ENCODE data around the gene RBBP6.
A peak's percentile ranks its signal among the peaks of the same experiment; 100 is the strongest.

The RBBP6 gene

GRCh38 chr16:24540602-24541210, 1.3 kb downstream of the RBBP6 start:
- Histone ChIP-seq H3K27ac (ENCODE audit: low read depth, low read length) (peak overlapping the region; percentile 97), H3K9ac (ENCODE audit: low read length) (peak overlapping the region; percentile 94), H3K9me3 (ENCODE audit: low read length) (no peaks in the 10 kb centered on the region), H3K4me3 (ENCODE audit: low read depth in 1 of 2, low read length in 2 of 2) (peak overlapping the region; percentile 94 to 99), H3K4me1 (ENCODE audit: insufficient read depth, low read length) (peaks cover 33% of the 10 kb centered on the region), H3K27me3 (ENCODE audit: control insufficient read depth in 1 of 2, insufficient read depth in 2 of 2, low read length in 2 of 2) (no peaks in the 10 kb centered on the region), H3K36me3 (ENCODE audit: insufficient read depth, low read length) (no peaks in the 10 kb centered on the region)

DNA sequence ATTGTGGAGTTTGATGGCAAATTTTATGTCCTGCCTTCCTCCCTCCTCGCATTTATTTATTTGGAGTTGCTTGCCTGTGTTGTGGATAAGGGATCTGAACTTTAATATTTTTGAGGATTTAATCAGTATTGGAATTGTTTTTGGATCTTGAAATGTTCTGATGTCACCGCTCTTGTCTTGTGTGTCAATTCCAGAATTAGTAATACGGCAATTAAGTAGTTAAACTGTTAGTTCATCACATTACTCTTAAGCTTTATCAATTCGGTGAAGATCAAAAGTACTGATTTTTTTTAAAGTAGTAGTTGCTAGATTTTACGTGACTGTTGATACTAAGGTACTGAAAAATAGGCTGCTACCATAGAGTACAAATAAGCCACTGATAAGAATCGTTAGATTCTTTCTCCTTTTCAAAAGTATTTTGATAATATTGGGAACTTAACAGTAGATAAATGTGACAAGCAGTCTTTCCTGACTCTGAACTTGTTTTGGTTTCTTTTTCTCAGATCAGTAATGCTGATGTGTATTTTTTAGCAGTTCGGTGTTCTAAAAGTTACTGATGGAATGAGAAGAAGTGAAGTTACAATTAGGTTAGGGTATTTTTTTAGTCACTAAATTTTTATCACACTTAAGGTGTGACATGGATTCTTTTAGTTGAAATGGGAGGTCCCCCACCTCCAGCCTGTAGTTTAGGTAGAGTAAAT, 2.0 kb downstream of the RBBP6 start:
- peak overlapping the region; percentile 94 to 99 for H3K4me3 ChIP-seq (ENCODE audit: low read depth in 1 of 2, low read length in 2 of 2)
- H3K36me3 ChIP-seq (ENCODE audit: insufficient read depth, low read length), result peaks cover 2% of the 10 kb centered on the region
- H3K4me1 ChIP-seq (ENCODE audit: insufficient read depth, low read length), result peaks cover 40% of the 10 kb centered on the region
- H3K27me3 ChIP-seq (ENCODE audit: control insufficient read depth in 1 of 2, insufficient read depth in 2 of 2, low read length in 2 of 2), result no peaks in the 10 kb centered on the region
- H3K9ac ChIP-seq (ENCODE audit: low read length), result peak overlapping the region; percentile 94
- H3K27ac ChIP-seq (ENCODE audit: low read depth, low read length), result peak overlapping the region; percentile 97
- no peaks in the 10 kb centered on the region for H3K9me3 ChIP-seq (ENCODE audit: low read length)

DNA sequence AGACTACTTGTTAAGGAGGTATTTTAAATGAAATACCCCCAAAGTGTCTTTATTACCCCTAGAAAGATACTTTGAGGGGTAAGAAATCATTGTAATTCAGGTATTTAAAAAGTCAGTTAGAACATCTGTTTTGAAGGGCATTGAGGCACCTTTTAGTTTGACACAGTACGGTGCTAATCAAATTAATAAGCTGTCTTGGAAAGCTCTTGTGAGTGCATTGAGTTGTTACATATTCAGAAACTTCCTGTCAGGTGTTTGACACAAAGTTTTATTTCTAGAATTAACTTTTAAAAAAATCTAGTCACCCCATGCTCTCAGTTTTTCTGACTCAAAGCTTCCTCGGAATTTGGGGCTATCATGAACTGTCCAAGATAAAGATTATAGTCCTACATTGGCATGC, 4.6 kb downstream of the RBBP6 start:
- Histone ChIP-seq H3K4me3 (ENCODE audit: low read depth in 1 of 2, low read length in 2 of 2) (no peak overlapping the region), H3K27ac (ENCODE audit: low read depth, low read length) (peak overlapping the region; percentile 54), H3K9ac (ENCODE audit: low read length) (peak overlapping the region; percentile 9), H3K36me3 (ENCODE audit: insufficient read depth, low read length) (peaks cover 10% of the 10 kb centered on the region), H3K27me3 (ENCODE audit: control insufficient read depth in 1 of 2, insufficient read depth in 2 of 2, low read length in 2 of 2) (no peaks in the 10 kb centered on the region), H3K9me3 (ENCODE audit: low read length) (no peaks in the 10 kb centered on the region), H3K4me1 (ENCODE audit: insufficient read depth, low read length) (peaks cover 45% of the 10 kb centered on the region)

DNA sequence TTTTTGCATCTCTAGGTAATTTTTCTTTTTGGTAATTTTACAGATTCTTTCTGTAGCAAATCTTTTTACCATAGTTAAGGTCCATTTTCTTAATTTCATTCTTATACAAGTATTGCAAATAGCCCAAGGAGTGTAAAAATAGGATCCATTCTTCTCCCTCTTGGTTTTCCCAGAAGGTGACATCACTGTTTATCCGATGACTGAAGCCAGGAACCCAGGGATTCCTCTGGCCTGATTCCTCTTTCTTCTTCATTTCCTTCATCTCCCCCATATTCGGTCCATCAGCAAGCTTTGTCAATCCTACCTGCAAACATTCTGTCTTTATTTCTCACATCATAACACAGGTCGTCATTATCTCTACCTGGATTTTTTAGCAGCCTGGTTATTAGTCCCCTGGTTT, 5.3 kb downstream of the RBBP6 start:
- Histone ChIP-seq H3K9me3 (ENCODE audit: low read length) (no peaks in the 10 kb centered on the region), H3K9ac (ENCODE audit: low read length) (peak overlapping the region; percentile 9), H3K36me3 (ENCODE audit: insufficient read depth, low read length) (peaks cover 12% of the 10 kb centered on the region), H3K27ac (ENCODE audit: low read depth, low read length) (peak overlapping the region; percentile 54), H3K4me1 (ENCODE audit: insufficient read depth, low read length) (peaks cover 45% of the 10 kb centered on the region), H3K27me3 (ENCODE audit: control insufficient read depth in 1 of 2, insufficient read depth in 2 of 2, low read length in 2 of 2) (no peaks in the 10 kb centered on the region), H3K4me3 (ENCODE audit: low read depth in 1 of 2, low read length in 2 of 2) (no peak overlapping the region)

DNA sequence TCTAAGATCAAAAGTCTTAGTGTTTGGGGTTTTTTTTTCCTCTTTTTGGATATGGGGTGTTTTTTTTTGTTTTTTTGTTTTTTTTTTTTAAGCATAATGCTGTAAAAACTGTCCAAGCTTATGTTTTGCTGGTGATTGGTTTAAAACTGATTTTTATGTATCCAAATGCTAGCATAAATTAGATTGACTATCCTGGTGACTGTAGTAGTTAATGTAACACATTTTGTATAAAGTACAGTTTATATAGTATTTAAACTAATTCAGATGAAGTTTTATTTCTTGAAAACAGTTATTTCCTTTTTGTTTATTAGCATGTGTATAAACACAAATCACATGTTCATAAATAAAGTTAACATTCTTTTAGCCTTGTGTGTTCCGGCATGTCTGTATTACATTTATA, 10.9 kb downstream of the RBBP6 start:
- peaks cover 23% of the 10 kb centered on the region for H3K36me3 ChIP-seq (ENCODE audit: insufficient read depth, low read length)
- H3K27ac ChIP-seq (ENCODE audit: low read depth, low read length), result no peak overlapping the region
- H3K27me3 ChIP-seq (ENCODE audit: control insufficient read depth in 1 of 2, insufficient read depth in 2 of 2, low read length in 2 of 2), result no peaks in the 10 kb centered on the region
- no peak overlapping the region for H3K9ac ChIP-seq (ENCODE audit: low read length)
- no peak overlapping the region for H3K4me3 ChIP-seq (ENCODE audit: low read depth in 1 of 2, low read length in 2 of 2)
- no peaks in the 10 kb centered on the region for H3K9me3 ChIP-seq (ENCODE audit: low read length)
- peaks cover 31% of the 10 kb centered on the region for H3K4me1 ChIP-seq (ENCODE audit: insufficient read depth, low read length)

DNA sequence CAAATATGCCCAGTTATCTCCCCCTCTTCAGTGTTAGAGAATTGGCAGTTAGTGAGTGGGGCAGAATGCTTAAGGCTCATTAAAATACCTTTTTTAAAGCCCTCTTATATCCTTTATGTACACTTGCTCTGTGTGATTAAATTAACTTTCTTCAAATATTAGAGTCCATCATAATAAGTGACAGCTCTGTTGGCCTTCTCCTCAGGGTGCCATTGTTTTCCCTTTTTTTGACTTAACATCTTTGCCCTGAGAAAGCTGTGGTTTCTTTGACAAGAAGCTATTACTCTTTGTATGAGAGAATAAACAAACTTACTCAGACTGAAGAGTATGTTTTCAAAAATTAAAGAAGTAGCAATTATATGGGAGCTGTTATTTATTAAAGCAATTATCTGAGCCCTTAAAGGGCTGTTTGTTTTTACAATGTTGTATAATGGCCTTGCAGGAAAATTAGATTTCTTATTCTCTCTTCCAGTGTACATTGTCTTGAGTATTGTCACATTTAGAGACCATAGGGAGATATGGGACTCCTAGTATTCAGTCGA, 13.4 kb downstream of the RBBP6 start:
- Histone ChIP-seq H3K4me1 (ENCODE audit: insufficient read depth, low read length) (peaks cover 15% of the 10 kb centered on the region), H3K27me3 (ENCODE audit: control insufficient read depth in 1 of 2, insufficient read depth in 2 of 2, low read length in 2 of 2) (no peaks in the 10 kb centered on the region), H3K9ac (ENCODE audit: low read length) (no peak overlapping the region), H3K36me3 (ENCODE audit: insufficient read depth, low read length) (peaks cover 28% of the 10 kb centered on the region), H3K27ac (ENCODE audit: low read depth, low read length) (no peak overlapping the region), H3K9me3 (ENCODE audit: low read length) (no peaks in the 10 kb centered on the region), H3K4me3 (ENCODE audit: low read depth in 1 of 2, low read length in 2 of 2) (no peak overlapping the region)

DNA sequence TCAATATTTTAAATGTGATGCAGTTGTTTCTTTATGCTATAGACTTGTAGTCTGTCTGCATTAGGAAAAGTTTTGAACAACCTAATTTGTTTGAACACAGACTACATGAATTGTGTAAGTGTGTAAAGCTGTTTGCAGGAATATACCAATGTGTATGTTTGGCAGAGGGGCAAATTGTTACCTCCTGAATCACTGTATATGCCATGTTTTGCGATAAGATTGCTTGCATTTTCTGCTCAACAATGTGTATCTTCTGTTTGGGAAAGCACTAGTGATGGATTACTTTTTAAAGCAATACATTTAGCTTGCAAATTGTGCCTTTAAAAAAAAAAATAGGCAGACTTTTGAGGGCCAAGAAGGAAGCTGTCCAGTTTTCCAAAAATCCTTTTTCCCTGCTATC, 14.6 kb downstream of the RBBP6 start:
- Histone ChIP-seq H3K4me1 (ENCODE audit: insufficient read depth, low read length) (peaks cover 15% of the 10 kb centered on the region), H3K27ac (ENCODE audit: low read depth, low read length) (no peak overlapping the region), H3K4me3 (ENCODE audit: low read depth in 1 of 2, low read length in 2 of 2) (no peak overlapping the region), H3K9me3 (ENCODE audit: low read length) (no peaks in the 10 kb centered on the region), H3K9ac (ENCODE audit: low read length) (no peak overlapping the region), H3K27me3 (ENCODE audit: control insufficient read depth in 1 of 2, insufficient read depth in 2 of 2, low read length in 2 of 2) (no peaks in the 10 kb centered on the region), H3K36me3 (ENCODE audit: insufficient read depth, low read length) (peaks cover 24% of the 10 kb centered on the region)

DNA sequence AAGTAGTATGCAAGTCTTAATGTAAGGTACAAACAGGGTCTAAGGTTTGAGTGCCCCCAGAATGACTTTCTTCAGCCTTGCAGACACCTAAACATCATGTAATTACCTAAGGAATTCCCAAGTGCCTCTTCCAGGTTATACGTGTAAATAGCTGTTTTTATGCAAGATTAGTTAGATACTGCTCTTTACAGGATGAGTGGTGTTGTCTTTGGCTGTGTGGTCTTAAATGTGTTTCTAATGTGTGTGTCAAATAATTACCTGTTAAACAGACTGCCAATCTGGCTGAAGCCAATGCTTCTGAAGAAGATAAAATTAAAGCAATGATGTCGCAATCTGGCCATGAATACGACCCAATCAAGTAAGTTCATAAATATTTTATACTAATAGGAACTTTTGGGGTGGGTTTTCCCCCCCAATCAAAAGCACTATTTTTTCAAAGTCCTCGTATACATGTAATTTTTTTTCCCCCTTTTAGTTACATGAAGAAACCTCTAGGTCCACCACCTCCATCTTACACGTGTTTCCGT, 16.0 kb downstream of the RBBP6 start:
- H3K36me3 ChIP-seq (ENCODE audit: insufficient read depth, low read length), result peaks cover 21% of the 10 kb centered on the region
- no peaks in the 10 kb centered on the region for H3K9me3 ChIP-seq (ENCODE audit: low read length)
- H3K4me1 ChIP-seq (ENCODE audit: insufficient read depth, low read length), result peaks cover 8% of the 10 kb centered on the region
- no peak overlapping the region for H3K4me3 ChIP-seq (ENCODE audit: low read depth in 1 of 2, low read length in 2 of 2)
- no peak overlapping the region for H3K27ac ChIP-seq (ENCODE audit: low read depth, low read length)
- H3K27me3 ChIP-seq (ENCODE audit: control insufficient read depth in 1 of 2, insufficient read depth in 2 of 2, low read length in 2 of 2), result no peaks in the 10 kb centered on the region
- H3K9ac ChIP-seq (ENCODE audit: low read length), result no peak overlapping the region

DNA sequence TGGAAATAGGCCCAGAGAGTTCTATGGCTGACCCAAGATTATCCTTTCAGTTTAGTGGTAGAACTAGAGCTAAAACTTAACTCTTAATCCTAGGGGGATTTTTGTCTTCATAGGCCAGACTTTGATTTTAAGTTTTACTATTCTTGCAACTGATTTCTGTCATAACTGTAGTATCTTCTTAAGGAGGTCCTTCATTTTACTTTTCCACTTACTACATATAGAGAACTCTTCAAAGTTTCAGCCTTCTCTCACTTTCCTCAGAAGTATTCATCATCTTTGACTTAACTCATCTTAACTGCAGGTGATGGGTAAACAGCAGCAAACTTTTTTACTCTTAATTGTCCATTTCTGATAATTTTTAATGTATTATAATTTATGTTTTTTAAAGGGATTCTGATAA, 23.4 kb downstream of the RBBP6 start:
- no peaks in the 10 kb centered on the region for H3K4me1 ChIP-seq (ENCODE audit: insufficient read depth, low read length)

GRCh38 chr16:24568392-24568791, 29.0 kb downstream of the RBBP6 start:
- H3K27me3 ChIP-seq (ENCODE audit: control insufficient read depth in 1 of 2, insufficient read depth in 2 of 2, low read length in 2 of 2), result no peaks in the 10 kb centered on the region
- no peak overlapping the region for H3K9ac ChIP-seq (ENCODE audit: low read length)
- H3K27ac ChIP-seq (ENCODE audit: low read depth, low read length), result no peak overlapping the region
- H3K36me3 ChIP-seq (ENCODE audit: insufficient read depth, low read length), result peaks cover 75% of the 10 kb centered on the region
- H3K4me1 ChIP-seq (ENCODE audit: insufficient read depth, low read length), result no peaks in the 10 kb centered on the region
- H3K4me3 ChIP-seq (ENCODE audit: low read depth in 1 of 2, low read length in 2 of 2), result no peak overlapping the region
- no peaks in the 10 kb centered on the region for H3K9me3 ChIP-seq (ENCODE audit: low read length)

More for the DNA sequence above, 23.4 kb downstream of the RBBP6 start:
- no peaks in the 10 kb centered on the region for H3K9me3 ChIP-seq (ENCODE audit: low read length)
- no peak overlapping the region for H3K9ac ChIP-seq (ENCODE audit: low read length)
- H3K27ac ChIP-seq (ENCODE audit: low read depth, low read length), result no peak overlapping the region
- no peak overlapping the region for H3K4me3 ChIP-seq (ENCODE audit: low read depth in 1 of 2, low read length in 2 of 2)
- no peaks in the 10 kb centered on the region for H3K27me3 ChIP-seq (ENCODE audit: control insufficient read depth in 1 of 2, insufficient read depth in 2 of 2, low read length in 2 of 2)
- peaks cover 66% of the 10 kb centered on the region for H3K36me3 ChIP-seq (ENCODE audit: insufficient read depth, low read length)

- no peak overlapping the region for H3K9ac ChIP-seq (ENCODE audit: low read length)
- no peaks in the 10 kb centered on the region for H3K27me3 ChIP-seq (ENCODE audit: control insufficient read depth in 1 of 2, insufficient read depth in 2 of 2, low read length in 2 of 2)
- H3K4me3 ChIP-seq (ENCODE audit: low read depth in 1 of 2, low read length in 2 of 2), result no peak overlapping the region
- H3K4me1 ChIP-seq (ENCODE audit: insufficient read depth, low read length), result no peaks in the 10 kb centered on the region
- no peaks in the 10 kb centered on the region for H3K9me3 ChIP-seq (ENCODE audit: low read length)
- no peak overlapping the region for H3K27ac ChIP-seq (ENCODE audit: low read depth, low read length)
- H3K36me3 ChIP-seq (ENCODE audit: insufficient read depth, low read length), result peaks cover 54% of the 10 kb centered on the region
Measured at GRCh38 chr16:24571096-24571495, 31.7 kb downstream of the RBBP6 start.
